DMS53 (cell line): Measurements from ENCODE around the gene OR56B1.

Experiments
- DNase-seq: peaks from one replicate; lab custom pipeline; 2025; lab: John Stamatoyannopoulos, UW

Gene OR56B1

GRCh38 chr11:5727691-5728090 is 8.6 kb upstream of the OR56B1 start:
- no peak for DNase-seq

GRCh38 chr11:5737091-5737490 is 843 bp downstream of the OR56B1 start:
- no peak for DNase-seq

GRCh38 chr11:5737670-5738392 is 1.6 kb downstream of the OR56B1 start:
- no peak for DNase-seq

GRCh38 chr11:5738431-5738830 is 2.2 kb downstream of the OR56B1 start:
- no peak for DNase-seq

GRCh38 chr11:5746614-5747013 is 10.4 kb downstream of the OR56B1 start:
- DNase-seq = no peak

GRCh38 chr11:5749836-5750235 is 13.6 kb downstream of the OR56B1 start:
- DNase-seq = no peak

- DNase-seq = no peak
Observed at GRCh38 chr11:5753943-5754342, 17.7 kb downstream of the OR56B1 start, which contains the start of gene OR52N4. OR52N4 (plus strand) TSS chr11:5754243; CDS start chr11:5754741, 498 bp downstream.

- DNase-seq = no peak
Observed at GRCh38 chr11:5767056-5767455, 30.8 kb downstream of the OR56B1 start.

- DNase-seq = no peak
Observed at GRCh38 chr11:5783255-5783654, 47.0 kb downstream of the OR56B1 start, which contains the start of gene OR52N5. OR52N5 (minus strand) TSS chr11:5783355; CDS start chr11:5778634, 4,721 bp downstream.
